ENCODE results near the gene SLC66A2.

The SLC66A2 gene

GRCh38 chr18:79917169-79917852, 34.1 kb downstream of the SLC66A2 start:
- DNase-seq, result no peak

GRCh38 chr18:79916546-79917168, 34.8 kb downstream of the SLC66A2 start:
- no peak for DNase-seq

- DNase-seq, result no peak
Measured at GRCh38 chr18:79916128-79916494, 35.3 kb downstream of the SLC66A2 start.

- DNase-seq, result no peak
Measured at GRCh38 chr18:79915161-79916127, 36.0 kb downstream of the SLC66A2 start.

GRCh38 chr18:79914614-79915160, 36.8 kb downstream of the SLC66A2 start:
- DNase-seq, result no peak

- DNase-seq, result no peak
Measured at GRCh38 chr18:79912994-79913831, 38.2 kb downstream of the SLC66A2 start.

GRCh38 chr18:79912409-79912991, 39.0 kb downstream of the SLC66A2 start:
- DNase-seq, result no peak

- DNase-seq, result no peak
Measured at GRCh38 chr18:79911344-79912270, 39.8 kb downstream of the SLC66A2 start.

- DNase-seq, result no peak
Measured at GRCh38 chr18:79910563-79911343, 40.7 kb downstream of the SLC66A2 start.

GRCh38 chr18:79906706-79907105, 44.7 kb downstream of the SLC66A2 start:
- DNase-seq, result no peak

- no peak for DNase-seq
Measured at GRCh38 chr18:79905993-79906392, 45.5 kb downstream of the SLC66A2 start.

- no peak for DNase-seq
Measured at GRCh38 chr18:79905389-79905911, 46.0 kb downstream of the SLC66A2 start.

- no peak for DNase-seq
Measured at GRCh38 chr18:79904357-79905147, 46.9 kb downstream of the SLC66A2 start.

GRCh38 chr18:79903787-79904356, 47.6 kb downstream of the SLC66A2 start:
- DNase-seq, result no peak

- no peak for DNase-seq
Measured at GRCh38 chr18:79903071-79903635, 48.3 kb downstream of the SLC66A2 start.

GRCh38 chr18:79902640-79903039, 48.8 kb downstream of the SLC66A2 start:
- no peak for DNase-seq

GRCh38 chr18:79902075-79902474, 49.4 kb downstream of the SLC66A2 start:
- no peak for DNase-seq

- DNase-seq, result no peak
Measured at GRCh38 chr18:79901665-79902064, 49.8 kb downstream of the SLC66A2 start.

Measured in hippocampal formation (tissue), 2 donors.